ENCODE data around the gene SLC26A8.

Gene SLC26A8

GRCh38 chr6:36067374-36068011 is 43.1 kb upstream of the SLC26A8 start:
- H3K27me3 ChIP-seq (replicated peaks; ENCODE audit: control insufficient read depth, insufficient read depth, low read length, poor library complexity, severe bottlenecking) = no peaks in the 10 kb centered on the region
- H3K36me3 ChIP-seq (ENCODE audit: control insufficient read depth, insufficient read depth, low read length) = no peaks in the 10 kb centered on the region
- no peak overlapping the region for H3K4me3 ChIP-seq (ENCODE audit: insufficient read depth, low read depth, low read length, poor library complexity, severe bottlenecking)
- H3K4me1 ChIP-seq (ENCODE audit: control insufficient read depth, insufficient read depth, low read length, poor library complexity, severe bottlenecking) = no peaks in the 10 kb centered on the region
- H3K27ac ChIP-seq (ENCODE audit: insufficient read depth, low read length, poor library complexity, severe bottlenecking) = no peak overlapping the region
- H3K9me3 ChIP-seq (ENCODE audit: control insufficient read depth, low read length) = no peaks in the 10 kb centered on the region
- DNase-seq = no peak

DNA sequence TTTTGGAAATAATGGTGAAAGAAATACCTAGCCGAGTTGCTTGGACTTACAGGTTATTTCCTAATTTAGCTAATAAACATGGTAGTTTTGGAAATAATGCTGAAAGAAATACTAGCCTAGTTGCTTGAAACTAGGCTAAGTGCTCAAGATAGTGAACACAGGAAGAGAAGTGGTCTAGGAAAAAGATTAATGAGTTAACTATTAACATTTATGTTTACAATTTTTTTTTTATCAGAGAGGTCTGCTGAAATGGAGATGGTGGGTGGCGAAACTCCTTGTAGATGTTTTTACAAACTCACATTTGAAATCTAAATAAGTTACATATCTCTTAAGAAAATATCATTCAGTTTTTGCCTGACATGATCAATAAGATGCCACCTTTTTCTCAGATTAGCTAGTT is 42.4 kb upstream of the SLC26A8 start:
- no peak for DNase-seq
- Histone ChIP-seq H3K9me3 (ENCODE audit: control insufficient read depth, low read length) (no peaks in the 10 kb centered on the region), H3K36me3 (ENCODE audit: control insufficient read depth, insufficient read depth, low read length) (no peaks in the 10 kb centered on the region), H3K4me3 (ENCODE audit: insufficient read depth, low read depth, low read length, poor library complexity, severe bottlenecking) (no peak overlapping the region), H3K27me3 (replicated peaks; ENCODE audit: control insufficient read depth, insufficient read depth, low read length, poor library complexity, severe bottlenecking) (no peaks in the 10 kb centered on the region), H3K27ac (ENCODE audit: insufficient read depth, low read length, poor library complexity, severe bottlenecking) (no peak overlapping the region), H3K4me1 (ENCODE audit: control insufficient read depth, insufficient read depth, low read length, poor library complexity, severe bottlenecking) (no peaks in the 10 kb centered on the region)

- Histone ChIP-seq H3K27me3 (replicated peaks; ENCODE audit: control insufficient read depth, insufficient read depth, low read length, poor library complexity, severe bottlenecking) (no peaks in the 10 kb centered on the region), H3K27ac (ENCODE audit: insufficient read depth, low read length, poor library complexity, severe bottlenecking) (no peak overlapping the region), H3K4me3 (ENCODE audit: insufficient read depth, low read depth, low read length, poor library complexity, severe bottlenecking) (no peak overlapping the region), H3K36me3 (ENCODE audit: control insufficient read depth, insufficient read depth, low read length) (no peaks in the 10 kb centered on the region), H3K9me3 (ENCODE audit: control insufficient read depth, low read length) (no peaks in the 10 kb centered on the region), H3K4me1 (ENCODE audit: control insufficient read depth, insufficient read depth, low read length, poor library complexity, severe bottlenecking) (no peaks in the 10 kb centered on the region)
- DNase-seq = no peak
Measured at GRCh38 chr6:36065916-36066315, 41.5 kb upstream of the SLC26A8 start.

GRCh38 chr6:36064770-36065396 is 40.4 kb upstream of the SLC26A8 start:
- H3K4me3 ChIP-seq (ENCODE audit: insufficient read depth, low read depth, low read length, poor library complexity, severe bottlenecking) = no peak overlapping the region
- no peaks in the 10 kb centered on the region for H3K27me3 ChIP-seq (replicated peaks; ENCODE audit: control insufficient read depth, insufficient read depth, low read length, poor library complexity, severe bottlenecking)
- no peaks in the 10 kb centered on the region for H3K4me1 ChIP-seq (ENCODE audit: control insufficient read depth, insufficient read depth, low read length, poor library complexity, severe bottlenecking)
- no peak overlapping the region for H3K27ac ChIP-seq (ENCODE audit: insufficient read depth, low read length, poor library complexity, severe bottlenecking)
- H3K9me3 ChIP-seq (ENCODE audit: control insufficient read depth, low read length) = no peaks in the 10 kb centered on the region
- peaks cover 8% of the 10 kb centered on the region for H3K36me3 ChIP-seq (ENCODE audit: control insufficient read depth, insufficient read depth, low read length)
- no peak for DNase-seq

DNA sequence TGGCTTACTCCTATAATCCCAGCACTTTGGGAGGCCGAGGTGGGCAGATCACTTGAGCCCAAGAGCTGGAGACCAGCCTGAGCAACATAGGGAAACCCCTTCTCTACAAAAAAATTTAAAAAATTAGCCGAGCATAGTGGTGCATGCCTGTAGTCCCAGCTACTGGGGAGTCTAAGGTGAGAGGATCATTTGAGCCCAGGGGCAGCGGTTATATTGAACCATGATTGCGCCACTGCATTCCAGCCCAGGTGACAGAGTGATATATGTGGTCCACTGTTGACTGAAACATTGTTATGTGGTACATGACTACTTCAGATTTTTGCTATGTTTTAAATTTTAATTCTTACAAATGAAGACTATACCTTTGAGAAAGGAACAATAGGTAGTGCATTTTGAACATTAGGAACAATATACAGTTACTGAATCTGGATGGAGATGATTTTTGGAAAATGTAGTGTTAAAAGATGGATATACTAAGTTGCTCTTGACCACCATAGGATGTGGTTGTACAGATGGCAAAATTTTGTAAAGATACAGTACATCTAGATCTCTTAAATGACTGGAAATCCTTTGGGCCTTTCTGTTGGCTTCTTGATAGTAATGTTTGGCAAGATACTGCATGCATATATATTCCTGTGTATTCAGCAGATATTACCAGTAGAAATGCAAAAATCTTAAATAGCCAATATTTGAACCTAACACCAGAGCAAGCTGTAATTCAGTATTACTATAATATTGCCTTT is 39.0 kb upstream of the SLC26A8 start:
- Histone ChIP-seq H3K9me3 (ENCODE audit: control insufficient read depth, low read length) (no peaks in the 10 kb centered on the region), H3K4me3 (ENCODE audit: insufficient read depth, low read depth, low read length, poor library complexity, severe bottlenecking) (no peak overlapping the region), H3K36me3 (ENCODE audit: control insufficient read depth, insufficient read depth, low read length) (peaks cover 15% of the 10 kb centered on the region), H3K27ac (ENCODE audit: insufficient read depth, low read length, poor library complexity, severe bottlenecking) (no peak overlapping the region), H3K27me3 (replicated peaks; ENCODE audit: control insufficient read depth, insufficient read depth, low read length, poor library complexity, severe bottlenecking) (no peaks in the 10 kb centered on the region), H3K4me1 (ENCODE audit: control insufficient read depth, insufficient read depth, low read length, poor library complexity, severe bottlenecking) (no peaks in the 10 kb centered on the region)
- no peak for DNase-seq

DNA sequence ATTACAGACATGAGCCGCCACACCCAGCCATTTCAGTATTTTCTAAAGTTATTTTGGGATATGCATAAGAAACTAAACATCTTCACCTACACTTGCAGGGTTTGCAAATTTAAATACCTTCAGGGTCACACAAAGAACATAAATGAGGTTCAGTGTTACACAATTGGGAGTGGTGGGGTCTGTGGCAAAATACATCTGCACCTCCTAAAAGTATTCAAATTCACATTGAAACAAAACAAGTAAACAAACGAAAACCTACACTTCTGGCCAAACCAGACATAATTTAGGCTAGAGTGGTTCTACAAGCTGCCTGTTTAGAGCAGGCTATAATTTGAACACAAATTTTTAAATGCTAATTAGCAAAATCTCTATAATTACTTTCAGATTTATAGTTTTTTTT is 37.8 kb upstream of the SLC26A8 start:
- H3K36me3 ChIP-seq (ENCODE audit: control insufficient read depth, insufficient read depth, low read length) = peaks cover 15% of the 10 kb centered on the region
- H3K4me3 ChIP-seq (ENCODE audit: insufficient read depth, low read depth, low read length, poor library complexity, severe bottlenecking) = no peak overlapping the region
- H3K27me3 ChIP-seq (replicated peaks; ENCODE audit: control insufficient read depth, insufficient read depth, low read length, poor library complexity, severe bottlenecking) = no peaks in the 10 kb centered on the region
- no peaks in the 10 kb centered on the region for H3K4me1 ChIP-seq (ENCODE audit: control insufficient read depth, insufficient read depth, low read length, poor library complexity, severe bottlenecking)
- H3K27ac ChIP-seq (ENCODE audit: insufficient read depth, low read length, poor library complexity, severe bottlenecking) = no peak overlapping the region
- H3K9me3 ChIP-seq (ENCODE audit: control insufficient read depth, low read length) = no peaks in the 10 kb centered on the region
- DNase-seq = no peak

DNA sequence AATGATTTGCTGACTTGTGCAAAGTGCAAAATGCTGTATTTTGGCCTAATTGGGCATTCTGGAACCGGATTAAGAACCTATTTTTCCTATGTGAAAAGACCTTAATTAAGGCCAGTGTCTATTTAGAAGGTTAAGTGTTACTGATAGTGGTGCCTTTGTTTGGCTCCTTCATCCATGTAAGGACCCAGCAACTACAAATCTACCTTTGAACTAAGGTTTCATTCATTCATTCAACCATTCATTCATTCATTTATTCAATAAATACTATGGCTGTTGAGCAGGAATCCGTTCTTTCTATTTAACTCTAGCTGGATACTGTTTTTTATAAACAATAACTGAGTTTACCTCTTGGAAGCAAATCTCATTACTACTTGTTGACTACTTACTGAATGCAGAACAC is 36.8 kb upstream of the SLC26A8 start:
- H3K4me1 ChIP-seq (ENCODE audit: control insufficient read depth, insufficient read depth, low read length, poor library complexity, severe bottlenecking) = no peaks in the 10 kb centered on the region
- DNase-seq = no peak
- H3K4me3 ChIP-seq (ENCODE audit: insufficient read depth, low read depth, low read length, poor library complexity, severe bottlenecking) = no peak overlapping the region
- peaks cover 15% of the 10 kb centered on the region for H3K36me3 ChIP-seq (ENCODE audit: control insufficient read depth, insufficient read depth, low read length)
- no peaks in the 10 kb centered on the region for H3K27me3 ChIP-seq (replicated peaks; ENCODE audit: control insufficient read depth, insufficient read depth, low read length, poor library complexity, severe bottlenecking)
- H3K9me3 ChIP-seq (ENCODE audit: control insufficient read depth, low read length) = no peaks in the 10 kb centered on the region
- no peak overlapping the region for H3K27ac ChIP-seq (ENCODE audit: insufficient read depth, low read length, poor library complexity, severe bottlenecking)

- DNase-seq = no peak
- no peaks in the 10 kb centered on the region for H3K27me3 ChIP-seq (replicated peaks; ENCODE audit: control insufficient read depth, insufficient read depth, low read length, poor library complexity, severe bottlenecking)
- H3K27ac ChIP-seq (ENCODE audit: insufficient read depth, low read length, poor library complexity, severe bottlenecking) = no peak overlapping the region
- no peaks in the 10 kb centered on the region for H3K9me3 ChIP-seq (ENCODE audit: control insufficient read depth, low read length)
- H3K36me3 ChIP-seq (ENCODE audit: control insufficient read depth, insufficient read depth, low read length) = peaks cover 15% of the 10 kb centered on the region
- H3K4me1 ChIP-seq (ENCODE audit: control insufficient read depth, insufficient read depth, low read length, poor library complexity, severe bottlenecking) = no peaks in the 10 kb centered on the region
- no peak overlapping the region for H3K4me3 ChIP-seq (ENCODE audit: insufficient read depth, low read depth, low read length, poor library complexity, severe bottlenecking)
Measured at GRCh38 chr6:36056178-36056577, 31.7 kb upstream of the SLC26A8 start.

DNA sequence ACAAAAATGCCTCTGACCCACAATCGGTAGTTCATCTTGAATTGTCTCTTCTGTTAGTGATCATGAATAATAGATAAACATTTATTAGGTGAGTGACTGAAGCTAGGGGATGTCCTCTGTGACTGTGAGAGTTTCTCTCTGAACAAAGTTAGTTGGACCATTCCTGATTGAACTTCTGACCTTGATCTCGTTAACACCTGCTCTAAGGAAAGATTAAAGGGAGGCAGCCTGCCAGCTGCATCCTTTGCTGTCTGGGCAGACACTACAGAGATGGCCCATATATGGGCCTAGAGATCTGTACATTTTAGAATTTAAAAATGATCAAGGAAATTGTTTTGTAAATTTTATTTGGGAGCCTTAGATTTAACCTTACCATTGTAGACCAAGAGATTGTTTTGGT is 30.5 kb upstream of the SLC26A8 start:
- Histone ChIP-seq H3K9me3 (ENCODE audit: control insufficient read depth, low read length) (no peaks in the 10 kb centered on the region), H3K27ac (ENCODE audit: insufficient read depth, low read length, poor library complexity, severe bottlenecking) (no peak overlapping the region), H3K4me1 (ENCODE audit: control insufficient read depth, insufficient read depth, low read length, poor library complexity, severe bottlenecking) (no peaks in the 10 kb centered on the region), H3K4me3 (ENCODE audit: insufficient read depth, low read depth, low read length, poor library complexity, severe bottlenecking) (no peak overlapping the region), H3K27me3 (replicated peaks; ENCODE audit: control insufficient read depth, insufficient read depth, low read length, poor library complexity, severe bottlenecking) (no peaks in the 10 kb centered on the region), H3K36me3 (ENCODE audit: control insufficient read depth, insufficient read depth, low read length) (peaks cover 7% of the 10 kb centered on the region)
- DNase-seq = no peak

DNA sequence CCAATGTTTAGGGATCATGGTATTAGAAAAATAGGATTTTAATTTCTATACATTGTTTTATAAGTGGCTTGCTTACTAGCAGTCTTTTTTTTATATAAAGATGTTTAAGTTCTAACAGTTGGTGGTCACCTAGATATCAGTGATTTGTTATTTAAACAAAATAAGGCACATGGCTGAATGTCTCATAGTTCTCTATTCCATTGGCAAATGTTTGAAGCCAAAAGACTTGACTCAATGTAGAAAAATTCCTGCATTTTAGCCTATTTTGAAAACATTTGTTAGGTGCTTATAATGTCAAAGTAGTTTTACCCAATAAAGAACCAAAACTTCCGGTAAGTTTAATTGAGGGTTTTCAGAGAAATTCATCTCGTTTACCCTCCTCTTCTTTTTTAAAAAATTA is 30.0 kb upstream of the SLC26A8 start:
- no peak for DNase-seq

More for the DNA sequence above, 30.0 kb upstream of the SLC26A8 start:
- Histone ChIP-seq H3K27me3 (replicated peaks; ENCODE audit: control insufficient read depth, insufficient read depth, low read length, poor library complexity, severe bottlenecking) (no peaks in the 10 kb centered on the region), H3K9me3 (ENCODE audit: control insufficient read depth, low read length) (no peaks in the 10 kb centered on the region), H3K4me3 (ENCODE audit: insufficient read depth, low read depth, low read length, poor library complexity, severe bottlenecking) (no peak overlapping the region), H3K4me1 (ENCODE audit: control insufficient read depth, insufficient read depth, low read length, poor library complexity, severe bottlenecking) (peaks cover 5% of the 10 kb centered on the region), H3K27ac (ENCODE audit: insufficient read depth, low read length, poor library complexity, severe bottlenecking) (no peak overlapping the region), H3K36me3 (ENCODE audit: control insufficient read depth, insufficient read depth, low read length) (peaks cover 2% of the 10 kb centered on the region)

Data from effector memory CD4-positive, alpha-beta T cell (primary cell).